ENCODE data around the gene ANP32A. TPM values are rescaled to one million over a fixed set of nuclear protein-coding genes. Genes with fewer than 3 reads are reported as not detected.

The ANP32A gene
- total RNA-seq, 1 donor from 2014 or later: 109 TPM

DNA sequence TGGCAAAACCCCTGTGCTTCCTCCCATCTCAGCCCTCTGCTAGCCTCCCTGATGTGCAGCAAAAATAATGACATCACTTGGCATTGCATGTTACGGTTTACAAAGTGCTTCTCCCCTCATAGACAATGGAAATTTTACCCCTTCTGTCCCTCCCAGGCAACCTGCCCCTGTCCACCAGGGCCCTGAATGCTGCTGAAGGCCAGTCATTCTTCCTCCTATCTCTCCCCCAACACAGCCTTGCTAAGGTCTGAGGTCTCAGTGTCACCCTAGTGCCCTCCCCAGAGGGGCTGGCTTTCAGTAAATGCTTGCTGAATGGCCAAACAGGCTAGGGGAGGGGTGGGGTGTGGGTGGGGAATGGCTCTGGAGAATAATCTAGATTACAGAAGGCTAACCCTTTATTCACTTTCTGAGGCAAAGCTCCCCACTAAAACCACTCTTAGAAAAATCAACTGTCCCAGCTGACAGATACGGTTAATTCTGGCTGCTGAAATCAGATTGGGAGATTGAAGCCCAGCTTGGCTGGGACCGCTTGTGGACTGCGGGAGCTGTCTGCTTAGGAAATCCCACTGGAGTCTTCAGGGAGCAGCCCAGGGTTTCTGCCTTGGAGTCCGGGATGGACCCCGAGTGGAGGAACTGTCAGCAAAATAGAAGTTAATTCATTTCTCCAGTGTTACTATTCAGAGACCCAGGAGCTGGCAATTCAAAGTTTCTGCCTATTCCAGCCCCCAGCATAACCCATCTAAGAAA, 22.9 kb downstream of the ANP32A start:
- peak; percentile 25 for DNase-seq

DNA sequence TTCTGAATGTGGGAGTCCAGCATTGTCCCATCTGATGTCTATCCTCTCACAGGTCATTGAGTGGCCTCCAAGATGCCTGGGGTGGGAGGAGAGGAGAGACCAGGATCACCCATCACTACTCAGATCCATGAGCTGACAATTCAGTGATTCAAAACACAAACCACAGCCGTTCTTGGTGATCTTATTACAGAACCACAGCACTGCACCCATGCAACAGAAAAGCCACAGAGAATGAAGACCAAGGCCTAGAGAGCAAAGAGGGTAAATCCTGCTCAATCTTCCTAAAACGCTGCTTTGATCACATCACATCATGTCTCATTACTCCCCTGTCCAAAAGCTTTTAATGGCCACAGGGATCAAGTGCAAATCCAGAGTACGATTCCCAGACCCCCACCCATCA, 23.5 kb downstream of the ANP32A start:
- no peak for DNase-seq

DNA sequence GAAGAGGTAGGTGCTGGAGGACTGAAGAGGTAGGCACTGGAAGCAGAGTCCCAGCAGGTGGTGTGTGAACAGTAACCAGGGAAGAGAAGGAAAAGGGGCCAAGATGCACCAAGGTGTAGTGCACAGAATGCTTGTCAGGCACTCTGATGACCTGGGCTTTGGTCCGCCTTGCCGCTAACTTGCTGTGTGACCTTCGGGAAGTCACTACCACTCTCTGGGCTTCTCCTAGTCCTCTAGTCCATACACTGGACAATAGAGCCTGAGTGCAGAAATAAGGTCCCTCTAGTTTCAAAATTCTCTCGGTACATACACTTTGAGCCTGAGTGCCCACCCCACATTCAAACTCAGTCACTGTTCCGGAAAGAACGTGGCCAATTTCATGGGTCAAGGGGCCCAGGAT, 24.1 kb downstream of the ANP32A start:
- no peak for DNase-seq

DNA sequence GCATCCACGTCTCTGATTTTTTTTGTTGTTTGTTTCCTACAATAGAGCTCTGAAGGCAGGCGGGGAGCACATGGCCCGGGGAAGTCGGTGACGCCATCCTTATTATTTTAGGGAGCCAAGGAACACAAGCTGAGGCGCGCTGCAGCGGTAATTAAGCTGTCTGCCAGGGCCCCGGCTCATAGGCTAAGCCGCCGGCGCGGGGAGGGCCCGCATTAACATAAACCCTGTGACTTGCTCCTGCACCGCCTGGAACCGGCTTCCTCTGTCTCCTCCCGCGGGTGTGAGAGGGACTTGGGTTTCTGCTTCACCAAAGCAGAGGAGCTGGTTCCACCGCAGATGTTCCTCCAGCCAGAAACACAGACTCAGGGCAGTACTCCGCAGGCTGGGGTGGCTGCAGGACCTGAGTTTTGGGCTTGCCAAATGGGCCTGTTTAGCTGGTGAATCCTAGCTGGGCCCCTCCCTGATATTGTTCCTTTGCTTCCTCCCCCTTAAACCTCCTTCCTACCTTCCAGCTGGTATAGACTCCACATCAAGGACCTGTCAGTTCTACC, 25.3 kb downstream of the ANP32A start:
- peak; percentile 93 for DNase-seq

DNA sequence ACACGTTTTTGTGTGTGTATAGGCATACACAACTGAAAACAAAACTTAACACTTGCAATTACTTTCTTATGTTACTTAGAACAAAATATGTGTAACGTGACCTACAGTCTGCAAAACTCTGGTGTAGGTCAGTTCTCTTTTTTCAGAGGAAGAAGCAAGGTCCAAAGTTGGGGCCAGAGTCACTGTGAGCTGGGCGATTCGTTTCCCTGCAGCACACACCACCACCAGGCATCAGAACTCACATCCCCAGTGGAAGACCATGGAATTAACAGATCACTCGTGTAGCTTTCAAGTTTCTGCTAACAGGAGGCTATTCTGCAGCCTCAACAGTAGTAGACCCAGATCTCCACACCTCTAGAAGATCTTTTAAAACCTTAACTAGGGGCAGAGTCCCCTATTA, 25.8 kb downstream of the ANP32A start:
- peak; percentile 17 for DNase-seq

DNA sequence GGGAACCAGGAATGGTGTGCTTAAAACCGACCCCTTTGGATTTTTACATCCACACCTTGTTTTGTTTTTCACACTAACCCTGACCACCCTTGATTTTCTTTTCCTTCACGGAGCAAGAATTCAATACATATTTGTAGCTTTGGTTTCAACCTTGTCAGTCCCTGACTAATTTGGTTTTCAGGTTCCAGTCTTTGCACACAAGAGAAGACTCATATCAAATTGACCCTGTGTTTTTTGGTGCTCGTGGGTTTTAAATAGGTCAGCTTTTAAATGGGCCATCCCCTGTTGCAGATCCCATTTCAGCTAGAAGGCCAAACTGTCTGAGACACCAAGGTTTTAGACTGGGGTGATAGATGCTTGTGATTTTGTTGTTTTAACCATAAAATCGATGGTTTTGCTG, 26.4 kb downstream of the ANP32A start:
- no peak for DNase-seq

DNA sequence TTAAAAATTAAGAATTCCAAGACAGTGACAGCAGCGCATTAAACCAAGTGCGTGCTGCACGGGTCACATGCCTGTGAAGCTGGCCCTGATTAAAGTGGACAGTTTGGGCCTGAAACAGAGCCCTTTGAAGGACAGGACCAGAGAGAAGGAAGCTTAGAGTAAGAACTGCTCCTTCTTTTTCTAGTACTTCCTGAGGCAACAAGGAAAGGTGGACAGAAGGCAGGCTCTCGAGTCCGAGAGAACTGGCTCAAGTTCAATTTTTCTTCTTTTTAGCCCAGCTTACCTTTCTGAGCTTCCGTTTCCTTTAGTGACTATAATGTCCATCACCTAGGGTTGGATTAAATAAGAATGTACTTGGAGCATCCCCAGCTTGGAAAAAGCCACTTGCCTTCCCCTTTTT, 26.9 kb downstream of the ANP32A start:
- DNase-seq: no peak

DNA sequence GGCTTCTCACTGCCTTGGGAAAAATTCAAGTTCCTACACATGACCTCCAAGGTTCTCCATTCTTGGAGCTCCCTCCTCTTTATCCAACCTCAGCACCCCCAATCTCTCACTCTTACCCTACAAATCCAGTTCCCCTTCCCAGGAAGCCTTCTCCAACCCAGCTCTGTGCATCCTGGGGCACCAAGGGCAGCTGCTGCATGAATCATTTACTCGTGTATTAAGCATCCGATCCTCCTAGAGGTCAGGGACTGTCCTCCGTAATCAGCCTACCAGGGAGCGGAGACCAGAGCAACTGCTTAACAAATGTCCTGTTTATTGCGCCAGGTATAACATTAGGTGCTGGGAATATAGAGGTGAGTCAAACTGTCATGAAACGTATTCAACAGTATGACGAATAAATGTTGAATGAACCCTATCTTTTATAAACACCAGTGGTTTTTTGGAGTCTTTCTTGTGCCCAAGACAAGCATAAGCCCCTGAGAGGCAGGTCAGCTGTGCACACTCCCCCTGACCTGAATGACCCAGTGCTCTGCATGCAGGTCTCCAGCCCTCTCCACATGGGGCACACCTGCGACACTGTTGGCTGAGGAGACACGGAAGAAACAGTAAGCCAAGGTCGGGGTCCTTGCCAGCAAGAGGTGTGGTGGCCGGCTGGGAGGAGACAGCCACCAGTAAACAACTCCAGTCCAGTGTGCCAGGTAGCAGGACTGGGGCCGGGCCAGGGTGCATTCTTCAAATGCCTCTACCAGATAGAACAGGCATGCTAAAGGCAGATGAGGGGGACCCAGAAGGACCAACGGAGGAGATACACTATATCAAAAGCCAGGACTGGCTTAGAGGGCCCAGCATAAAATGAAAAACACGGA, 27.6 kb downstream of the ANP32A start:
- no peak for DNase-seq

DNA sequence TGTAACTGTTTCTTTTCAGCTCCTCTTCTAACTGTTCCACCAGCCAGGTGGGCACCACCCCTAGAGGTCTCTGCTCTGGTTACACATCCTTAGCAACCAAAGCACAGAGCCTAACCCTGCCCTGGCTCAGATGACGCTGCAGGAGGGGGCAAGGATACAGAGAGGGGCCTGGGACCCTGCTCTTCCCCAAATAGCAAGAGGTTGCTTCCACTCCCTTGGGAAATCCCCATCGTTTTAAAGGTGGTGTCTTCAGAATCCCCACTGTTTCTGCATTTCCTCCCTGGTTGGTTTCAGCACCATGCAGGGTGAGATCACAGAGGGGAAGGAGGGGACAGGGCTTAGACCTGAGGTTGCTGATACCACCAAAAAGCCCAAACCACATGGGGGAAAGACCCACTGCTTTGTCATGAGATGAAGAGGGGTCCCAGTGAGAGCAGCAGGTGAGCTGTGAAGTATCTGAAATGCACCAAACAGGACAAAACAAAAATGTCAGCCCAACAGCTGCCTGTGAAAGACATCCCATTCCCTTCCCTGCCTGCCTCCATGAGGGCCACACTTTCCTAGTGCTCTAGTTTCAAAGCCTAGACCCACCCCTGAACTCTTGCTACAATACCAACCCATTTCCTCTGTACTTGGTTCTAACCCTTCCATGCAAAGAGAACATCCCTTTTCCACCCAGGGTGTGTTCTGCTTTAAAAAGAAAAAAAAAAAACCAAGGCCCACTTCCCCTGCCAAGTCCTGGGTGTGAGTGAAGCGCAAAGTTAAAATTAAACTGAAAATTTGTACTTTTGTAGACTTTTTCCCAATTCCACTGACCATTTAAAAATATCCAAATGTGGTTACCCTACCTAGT, 29.0 kb downstream of the ANP32A start:
- no peak for DNase-seq

DNA sequence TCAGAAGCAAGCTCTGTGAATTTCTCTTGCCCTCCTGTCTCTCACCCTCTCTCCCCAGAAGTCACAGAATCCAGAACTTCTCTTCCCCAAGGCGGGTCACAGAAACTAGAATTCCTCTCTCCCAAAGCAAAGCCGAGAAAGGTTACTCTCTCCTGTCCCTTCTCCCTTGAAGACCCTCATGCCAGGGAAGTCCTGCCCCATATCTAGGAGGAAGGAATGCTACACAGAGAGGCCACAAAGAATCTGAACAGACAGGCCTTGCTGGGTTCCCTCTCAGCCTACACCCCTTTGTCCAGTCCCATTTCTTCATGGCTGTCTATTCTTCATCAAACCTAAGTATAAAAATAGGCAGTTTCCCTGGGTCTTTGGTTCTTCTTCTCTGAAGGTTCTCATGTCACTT, 29.8 kb downstream of the ANP32A start:
- DNase-seq: no peak

DNA sequence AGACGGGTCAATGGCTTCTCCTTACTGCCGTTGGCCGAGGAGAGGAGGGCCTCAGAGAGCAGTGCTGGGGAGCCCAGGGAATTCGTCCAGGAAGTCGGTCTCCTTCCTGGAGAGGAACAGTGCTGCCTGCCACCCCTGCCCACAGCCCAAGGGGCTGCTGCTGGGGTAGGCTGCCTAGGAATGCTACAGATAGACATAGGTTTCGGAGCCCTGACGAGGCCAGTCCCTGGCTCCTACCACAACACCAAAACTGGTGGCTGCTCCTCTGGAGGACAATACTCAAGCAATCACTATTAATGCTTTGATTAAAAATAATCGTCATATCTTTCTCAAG, 30.5 kb downstream of the ANP32A start:
- no peak for DNase-seq

DNA sequence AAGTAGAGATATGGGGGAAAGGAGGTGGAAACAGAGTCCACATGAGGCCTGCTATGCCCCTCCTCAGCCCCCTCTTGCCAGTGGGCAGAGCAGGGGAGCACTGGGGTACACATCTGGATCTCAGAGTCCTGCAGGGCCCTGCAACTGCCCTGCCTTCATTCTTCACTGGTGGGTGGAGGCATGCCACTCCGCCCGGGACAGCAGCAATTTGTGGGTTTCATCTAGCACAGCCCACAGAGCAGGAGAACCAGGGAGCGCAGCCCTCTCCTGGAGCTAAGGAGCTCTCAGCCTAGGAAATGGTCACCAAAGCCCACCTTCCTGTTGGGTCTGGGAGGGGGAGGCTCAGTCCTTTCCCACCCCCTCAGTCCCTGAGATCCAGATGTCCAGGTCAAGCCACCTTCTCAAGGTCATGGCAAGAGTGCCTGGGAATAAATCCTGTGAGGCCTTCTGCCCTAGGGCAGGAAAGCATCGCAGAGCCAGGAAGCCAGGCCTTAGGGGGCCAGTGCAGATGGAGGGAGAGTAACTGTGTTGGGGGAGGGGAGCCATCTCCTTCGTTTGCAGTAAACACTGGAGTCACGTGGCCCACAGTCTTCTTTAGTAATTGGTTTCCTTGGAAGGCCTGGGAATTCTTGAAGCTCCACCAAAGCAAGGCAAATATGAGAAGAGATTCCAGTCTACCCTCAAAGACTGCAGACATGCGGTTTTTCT, 31.0 kb downstream of the ANP32A start:
- DNase-seq: no peak

DNA sequence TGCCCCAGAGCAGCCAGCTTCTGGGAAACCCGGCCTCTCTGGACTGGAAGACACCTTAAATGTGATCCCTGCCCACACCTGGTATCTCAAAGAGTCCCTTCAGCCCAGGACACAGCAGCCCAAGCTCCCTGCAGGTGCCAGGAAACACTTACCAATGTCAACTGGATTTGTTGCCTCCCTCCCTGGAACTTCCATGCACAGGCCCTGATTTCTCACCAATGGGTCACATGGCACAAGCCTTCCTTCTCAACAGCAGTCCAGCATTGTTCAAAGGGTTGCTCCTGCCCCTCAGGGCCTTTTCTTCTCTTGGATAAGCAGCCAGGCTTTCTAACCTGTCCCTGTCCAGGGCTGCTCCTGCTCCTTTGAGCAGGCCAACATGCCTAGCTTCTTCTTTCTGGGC, 31.6 kb downstream of the ANP32A start:
- no peak for DNase-seq

DNA sequence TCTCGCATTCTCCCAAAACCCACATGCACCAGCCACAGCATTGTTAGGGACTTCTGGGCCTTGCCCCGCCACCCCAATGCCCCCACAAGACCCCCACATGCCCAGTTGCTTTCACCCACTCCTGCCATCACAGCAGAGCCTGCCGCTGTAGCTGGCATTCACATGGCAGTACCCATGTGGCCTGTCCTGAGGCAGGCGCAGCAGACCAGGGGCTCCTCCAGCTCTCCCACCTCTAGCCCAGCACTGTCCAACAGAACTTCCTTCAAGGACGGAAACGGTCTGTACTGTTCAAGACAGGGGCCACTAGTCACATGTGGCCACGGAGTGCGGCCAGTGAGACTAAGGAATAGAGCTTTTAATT, 32.5 kb downstream of the ANP32A start:
- DNase-seq: no peak

DNA sequence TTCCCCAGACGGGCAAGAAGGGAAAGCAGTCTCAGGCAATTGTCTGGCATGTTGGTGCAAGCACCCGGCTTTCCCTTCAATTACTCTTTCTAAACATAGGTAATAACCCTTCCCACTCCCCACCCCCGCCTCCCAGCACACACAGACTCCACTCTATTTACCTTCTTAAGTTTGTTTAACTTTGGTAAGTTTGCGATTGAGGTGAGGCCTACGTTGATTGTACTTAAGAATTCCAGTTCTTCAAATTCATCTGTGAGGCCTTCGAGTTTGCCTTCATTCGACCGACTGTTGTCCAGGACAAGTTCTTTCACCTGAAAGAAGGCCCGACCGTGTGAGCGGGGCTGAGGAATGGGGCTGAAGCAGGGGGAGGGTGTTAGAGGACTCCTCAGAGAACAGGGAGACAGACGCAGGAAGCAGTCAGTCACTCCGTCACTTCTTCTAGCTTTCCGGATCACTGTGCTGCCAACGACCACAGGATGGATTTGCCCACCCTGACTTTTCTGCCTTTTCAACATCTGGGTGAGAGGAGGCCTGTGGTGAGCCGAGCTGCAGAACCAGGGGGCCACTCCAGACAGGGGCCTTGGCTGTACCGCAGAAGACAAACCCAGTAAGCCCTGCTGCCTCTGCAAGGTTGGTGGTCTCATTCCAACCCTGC, 33.0 kb downstream of the ANP32A start:
- no peak for DNase-seq

DNA sequence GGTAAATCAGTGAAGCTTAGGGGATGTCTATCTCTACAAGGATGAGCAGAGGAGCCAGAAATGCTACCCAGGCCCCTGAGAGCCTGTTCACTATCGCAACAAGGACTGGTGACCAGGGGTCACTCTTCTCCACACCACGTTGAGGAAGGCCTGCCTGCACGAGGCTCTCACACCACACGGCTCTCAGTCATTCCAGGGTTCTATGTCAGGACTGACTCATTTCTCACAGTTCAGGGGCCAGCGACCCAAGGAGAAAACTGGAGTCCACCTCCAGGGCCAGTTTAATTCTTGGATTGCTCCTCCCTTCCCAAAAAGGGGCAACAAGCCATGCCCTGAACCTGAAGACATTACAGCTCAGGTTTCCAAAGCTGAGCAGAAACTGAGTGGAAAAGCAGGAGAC, 33.9 kb downstream of the ANP32A start:
- DNase-seq: no peak

DNA sequence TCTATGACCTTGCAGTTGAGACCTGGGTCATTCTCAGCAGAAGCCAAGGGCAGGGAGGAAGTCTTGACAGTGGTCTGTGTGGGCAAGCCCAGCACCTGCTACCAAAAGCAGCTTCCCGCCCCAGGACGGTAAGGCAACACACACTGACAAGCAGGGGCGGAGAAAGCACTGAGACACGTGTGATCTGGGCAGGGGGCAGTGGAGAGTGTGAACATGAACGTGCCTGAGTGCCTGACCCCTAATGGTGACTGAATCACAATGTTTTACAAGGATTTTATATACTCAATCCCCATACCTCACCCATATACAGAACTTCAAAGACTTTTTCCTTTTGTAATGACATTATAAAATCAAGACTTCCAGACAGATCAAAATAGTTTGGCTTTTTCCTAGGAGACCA, 35.2 kb downstream of the ANP32A start:
- DNase-seq: no peak

DNA sequence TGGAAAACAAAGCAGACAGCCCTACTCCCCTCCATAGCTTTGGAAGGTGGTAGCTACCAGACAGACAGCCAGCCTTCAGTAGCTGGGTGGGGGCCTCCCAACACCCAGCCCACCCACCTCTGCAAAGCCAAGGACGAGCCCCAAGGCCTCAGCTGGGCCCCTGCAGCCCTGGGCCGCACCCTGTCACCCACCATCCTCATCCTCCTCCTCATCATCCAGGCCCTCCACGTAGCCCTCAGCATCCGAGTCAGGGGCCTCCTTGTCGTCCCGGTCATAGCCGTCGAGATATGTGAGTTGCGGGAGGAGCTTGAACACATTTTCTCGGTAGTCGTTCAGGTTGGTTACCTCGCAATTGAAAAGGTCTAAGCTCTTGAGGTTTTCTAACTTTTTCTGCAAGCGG, 36.5 kb downstream of the ANP32A start:
- no peak for DNase-seq

DNA sequence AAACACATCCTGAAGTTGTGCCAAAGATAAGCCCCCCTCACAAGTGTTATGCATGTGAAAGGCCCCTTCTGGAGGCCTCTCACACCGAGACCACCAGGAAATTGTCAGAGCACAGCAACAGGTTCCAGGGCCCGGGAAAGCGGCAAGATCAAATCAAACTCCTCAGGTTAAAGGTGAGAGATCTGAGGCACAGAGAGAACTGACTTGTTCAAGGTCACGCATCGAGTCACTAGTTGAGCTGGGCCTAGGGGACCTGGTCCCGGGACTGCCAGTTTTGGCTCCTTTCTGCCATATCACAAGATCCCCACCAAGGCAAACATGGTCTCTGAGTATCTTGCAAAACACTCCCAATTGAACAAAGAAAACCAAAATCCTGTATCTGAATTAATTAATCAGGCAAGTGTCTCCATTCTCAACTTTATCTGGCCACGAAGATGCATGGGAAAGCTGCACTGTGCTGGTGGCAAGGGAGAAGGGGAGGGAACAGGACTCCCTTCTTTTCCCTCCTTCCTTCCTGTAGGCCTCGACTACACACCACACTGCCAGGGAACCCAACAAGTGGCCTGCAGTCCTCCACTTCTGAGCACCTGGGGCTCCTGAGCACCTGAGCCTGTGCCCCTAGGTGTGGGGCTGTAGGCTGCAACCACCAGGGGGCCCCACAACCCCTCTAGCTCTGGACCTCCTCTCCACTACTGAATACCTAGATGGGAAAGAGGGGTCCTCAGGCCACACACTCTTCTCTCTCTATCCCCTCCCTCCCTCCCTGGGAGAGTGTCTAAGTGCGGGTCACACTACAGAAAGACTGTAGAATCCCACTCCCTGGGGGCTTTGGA, 37.3 kb downstream of the ANP32A start:
- DNase-seq: no peak

DNA sequence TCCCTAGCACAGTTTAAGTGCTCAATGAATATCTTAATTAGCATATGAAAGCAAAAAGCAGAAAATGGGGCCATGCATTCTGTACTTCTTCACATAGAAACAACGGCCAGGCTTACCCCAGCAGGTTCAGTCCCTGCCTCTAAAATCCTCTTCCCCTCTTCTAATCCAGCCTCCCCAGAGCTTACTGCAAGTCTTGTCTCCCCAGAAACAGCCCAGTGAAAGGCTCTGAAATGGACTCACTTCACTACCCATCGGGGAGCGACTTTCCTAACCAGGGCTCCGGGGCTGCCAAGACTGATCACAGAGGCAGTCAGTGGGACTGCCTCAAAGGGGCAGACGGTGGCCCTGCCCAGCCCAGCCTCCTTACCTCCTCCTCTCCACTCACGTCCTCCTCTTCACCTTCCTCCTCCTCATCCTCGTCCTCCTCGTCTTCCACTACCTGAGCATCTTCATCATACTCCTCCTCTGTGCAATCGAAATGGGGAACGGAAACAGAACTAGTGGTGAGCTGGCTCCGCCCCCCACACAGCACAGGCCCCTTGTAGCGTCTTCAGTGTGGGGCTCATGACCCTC, 38.0 kb downstream of the ANP32A start:
- DNase-seq: no peak
